Type B pancreatic cell (in vitro differentiated cells): ENCODE measurements around the gene ZNF816. TPM values are rescaled to one million over a fixed set of nuclear protein-coding genes. Genes with fewer than 3 reads are reported as not detected.
"Not testable (repeated sequence)": the region's sequence is repeated elsewhere in the genome, so short reads cannot be mapped to it uniquely, and the experiment has no call there.

Source experiments
- DNase-seq: peaks from one replicate; pipeline ENCODE4 v3.0.0; 2021; ENCODE audit warnings: mixed read lengths; ENCODE audit not compliant: unreplicated experiment; ENCODE audit errors: extremely low spot score
- H3K27ac Mint-ChIP-seq: 2 replicates; pipeline ENCODE4 v1.8.0; 2021; ENCODE audit warnings: mild to moderate bottlenecking, mixed read lengths
- H3K27me3 Mint-ChIP-seq: 2 replicates; pipeline ENCODE4 v1.8.0; 2021; ENCODE audit warnings: mixed read lengths
- H3K36me3 Mint-ChIP-seq: 2 replicates; pipeline ENCODE4 v1.8.0; 2021; ENCODE audit warnings: mixed read lengths
- H3K4me1 Mint-ChIP-seq: one replicate; pipeline ENCODE4 v1.8.0; 2021; ENCODE audit warnings: mixed read lengths; ENCODE audit not compliant: unreplicated experiment
- H3K4me3 Mint-ChIP-seq: 2 replicates; pipeline ENCODE4 v1.8.0; 2021; ENCODE audit warnings: mild to moderate bottlenecking, mixed read lengths
- H3K9me3 Mint-ChIP-seq: 2 replicates; pipeline ENCODE4 v1.8.0; 2021; ENCODE audit warnings: mixed read lengths
- total RNA-seq: library from RNA; stranded (reverse); gene quantifications from 2 replicates; pipeline ENCODE4 v1.2.1, GENCODE V29; 2021; ENCODE audit warnings: low replicate concordance
- TF ChIP-seq, protein P1 (sequence below): fragments of 200-600 bp; sonication (generic); conservative IDR thresholded peaks from 2 replicates; pipeline ENCODE4 v1.5.0; 2021; ENCODE audit warnings: antibody characterized with exemption, mild to moderate bottlenecking

The ZNF816 gene
- total RNA-seq, 1 donor from 2014 or later = 17.2 TPM

DNA sequence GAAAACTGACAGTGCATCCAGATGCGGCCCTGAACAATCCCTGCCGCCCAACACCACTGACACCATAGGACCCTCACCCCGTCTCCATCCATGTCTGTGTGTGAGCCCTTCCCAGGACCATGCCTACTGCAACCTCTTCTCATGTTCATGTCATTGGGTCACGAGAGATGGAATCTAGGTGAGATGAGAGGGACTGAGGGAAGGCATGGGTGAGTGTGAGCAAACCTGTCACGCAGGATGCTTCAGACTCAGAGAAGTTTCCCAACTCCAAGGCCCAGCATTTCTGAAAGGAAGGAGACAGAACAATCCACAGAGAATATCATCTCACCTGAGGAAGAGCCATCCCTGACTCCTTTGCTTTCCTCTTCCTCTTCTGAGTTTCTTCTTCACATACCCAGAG is 45.1 kb downstream of the ZNF816 start:
- Mint-ChIP-seq H3K27me3 (no peaks in the 10 kb centered on the region), H3K9me3 (no peaks in the 10 kb centered on the region), H3K27ac (no peak overlapping the region), H3K4me3 (no peak overlapping the region), H3K4me1 (peaks cover 15% of the 10 kb centered on the region), H3K36me3 (peaks cover 25% of the 10 kb centered on the region)
- DNase-seq = no peak
- TF ChIP-seq, protein P1, sequence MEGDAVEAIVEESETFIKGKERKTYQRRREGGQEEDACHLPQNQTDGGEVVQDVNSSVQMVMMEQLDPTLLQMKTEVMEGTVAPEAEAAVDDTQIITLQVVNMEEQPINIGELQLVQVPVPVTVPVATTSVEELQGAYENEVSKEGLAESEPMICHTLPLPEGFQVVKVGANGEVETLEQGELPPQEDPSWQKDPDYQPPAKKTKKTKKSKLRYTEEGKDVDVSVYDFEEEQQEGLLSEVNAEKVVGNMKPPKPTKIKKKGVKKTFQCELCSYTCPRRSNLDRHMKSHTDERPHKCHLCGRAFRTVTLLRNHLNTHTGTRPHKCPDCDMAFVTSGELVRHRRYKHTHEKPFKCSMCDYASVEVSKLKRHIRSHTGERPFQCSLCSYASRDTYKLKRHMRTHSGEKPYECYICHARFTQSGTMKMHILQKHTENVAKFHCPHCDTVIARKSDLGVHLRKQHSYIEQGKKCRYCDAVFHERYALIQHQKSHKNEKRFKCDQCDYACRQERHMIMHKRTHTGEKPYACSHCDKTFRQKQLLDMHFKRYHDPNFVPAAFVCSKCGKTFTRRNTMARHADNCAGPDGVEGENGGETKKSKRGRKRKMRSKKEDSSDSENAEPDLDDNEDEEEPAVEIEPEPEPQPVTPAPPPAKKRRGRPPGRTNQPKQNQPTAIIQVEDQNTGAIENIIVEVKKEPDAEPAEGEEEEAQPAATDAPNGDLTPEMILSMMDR = no peak

DNA sequence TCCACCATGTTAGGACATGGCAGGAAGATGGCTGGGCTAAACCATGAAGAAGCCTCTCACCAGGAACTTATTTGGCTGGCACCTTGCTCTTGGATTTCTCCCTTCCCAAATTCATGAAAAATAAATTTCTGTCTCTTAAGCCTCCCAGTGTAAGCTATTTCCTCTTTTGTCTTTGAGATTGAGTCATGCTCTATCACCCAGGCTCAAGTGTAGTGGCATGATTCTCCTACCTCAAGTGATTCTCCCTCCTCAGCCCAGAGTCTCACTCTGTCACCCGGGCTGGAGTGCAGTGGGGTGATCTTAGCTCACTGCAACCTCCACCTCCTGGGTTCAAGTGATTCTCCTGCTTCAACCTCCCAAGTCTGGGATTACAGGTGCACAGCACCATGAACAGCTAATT is 52.0 kb downstream of the ZNF816 start:
- Mint-ChIP-seq H3K36me3 (peaks cover 43% of the 10 kb centered on the region), H3K27me3 (no peaks in the 10 kb centered on the region), H3K4me1 (no peaks in the 10 kb centered on the region), H3K27ac (no peak overlapping the region), H3K9me3 (peaks cover 14% of the 10 kb centered on the region), H3K4me3 (no peak overlapping the region)
- DNase-seq = no peak
- TF ChIP-seq, protein P1 = no peak

DNA sequence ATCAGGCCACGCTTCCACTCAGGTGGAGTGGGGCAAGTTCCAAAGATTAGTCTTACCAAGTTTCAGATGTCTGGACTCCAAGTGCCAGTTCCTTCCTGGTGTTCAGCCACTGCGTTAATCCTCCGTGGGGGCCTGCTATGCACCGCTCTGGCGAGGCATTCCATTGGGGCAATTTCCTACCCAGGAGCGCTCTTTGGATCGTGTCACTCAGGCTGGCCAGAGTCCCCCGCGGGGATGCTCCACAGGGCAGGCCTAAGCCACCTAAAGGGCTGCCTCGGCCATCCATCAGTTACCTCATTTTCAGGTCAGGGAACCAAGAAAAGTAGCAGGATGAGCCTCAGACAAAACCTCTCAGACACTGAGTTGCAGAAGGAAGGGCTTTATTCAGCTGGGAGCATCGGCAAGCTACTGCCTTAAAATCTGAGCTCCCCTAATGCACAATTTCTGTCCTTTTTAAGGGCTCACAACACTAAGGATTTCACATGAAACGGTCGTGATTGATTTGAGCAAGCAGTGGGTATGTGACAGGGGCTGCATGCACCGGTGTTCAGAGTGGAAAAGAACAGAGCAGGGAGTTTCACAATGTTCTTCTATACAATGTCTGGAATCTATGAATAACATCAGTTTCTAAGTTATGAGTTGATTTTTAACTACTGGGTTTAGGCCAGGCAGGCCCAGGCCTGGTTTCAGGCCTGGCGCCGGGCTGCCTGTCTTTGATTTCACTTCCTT is 58.5 kb downstream of the ZNF816 start:
- DNase-seq, H3K4me1 Mint-ChIP-seq, H3K27me3 Mint-ChIP-seq, H3K27ac Mint-ChIP-seq, H3K4me3 Mint-ChIP-seq: not testable (repeated sequence)
- H3K9me3 Mint-ChIP-seq = peaks cover 14% of the 10 kb centered on the region
- peaks cover 27% of the 10 kb centered on the region for H3K36me3 Mint-ChIP-seq

DNA sequence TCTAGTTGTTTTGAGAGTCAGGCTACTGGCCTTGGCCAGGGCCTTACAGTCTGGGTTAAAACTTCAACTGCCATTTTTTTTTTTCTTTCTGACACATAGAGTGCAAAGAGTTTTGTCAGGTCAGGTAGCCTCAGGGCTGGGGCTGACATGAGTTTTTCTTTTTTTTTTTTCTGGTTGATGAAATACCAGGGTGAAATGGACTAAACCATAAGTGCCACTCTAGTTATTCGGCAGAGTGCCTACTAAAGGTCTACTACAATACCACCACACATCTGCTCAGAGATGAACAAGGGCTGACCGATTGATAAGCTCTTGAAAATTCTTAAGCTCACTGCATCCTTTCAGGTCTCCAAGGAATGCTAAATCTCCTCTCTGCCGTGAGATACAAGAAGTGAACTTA is 60.8 kb downstream of the ZNF816 start:
- no peak overlapping the region for H3K4me3 Mint-ChIP-seq
- peaks cover 18% of the 10 kb centered on the region for H3K9me3 Mint-ChIP-seq
- no peak for DNase-seq
- peaks cover 12% of the 10 kb centered on the region for H3K36me3 Mint-ChIP-seq
- H3K4me1 Mint-ChIP-seq = peaks cover 19% of the 10 kb centered on the region
- no peaks in the 10 kb centered on the region for H3K27me3 Mint-ChIP-seq
- H3K27ac Mint-ChIP-seq = no peak overlapping the region
- TF ChIP-seq, protein P1 = no peak

Other genes with a start within 250 kb of the ZNF816 start
- gene ZNF611, start 227.8 kb downstream of the ZNF816 start, total RNA-seq = 24.7 and 27.3 TPM in 2 replicates
- 12.5 and 28.8 TPM in 2 replicates for gene ZNF600, start 176.1 kb downstream of the ZNF816 start, total RNA-seq
- 23.0 and 40.0 TPM in 2 replicates for gene ZNF28, start 141.2 kb downstream of the ZNF816 start, total RNA-seq
- gene ZNF468, start 105.3 kb downstream of the ZNF816 start, total RNA-seq = 32.4 and 45.1 TPM in 2 replicates
- 30.4 and 33.5 TPM in 2 replicates for gene ZNF320, start 65.2 kb downstream of the ZNF816 start, total RNA-seq
- 8.9 and 12.5 TPM in 2 replicates for gene ZNF888, start 39.5 kb downstream of the ZNF816 start, total RNA-seq
- gene ERVV-1, start 51.0 kb upstream of the ZNF816 start, total RNA-seq = 0.17 and 0.50 TPM in 2 replicates
- 0.53 and 2.2 TPM in 2 replicates for gene ERVV-2, start 81.9 kb upstream of the ZNF816 start, total RNA-seq
- gene ZNF160, start 140.5 kb upstream of the ZNF816 start, total RNA-seq = 30.7 and 35.9 TPM in 2 replicates
- 15.5 and 15.6 TPM in 2 replicates for gene ZNF415, start 170.0 kb upstream of the ZNF816 start, total RNA-seq
- 14.6 and 15.8 TPM in 2 replicates for gene ZNF347, start 196.2 kb upstream of the ZNF816 start, total RNA-seq
- gene ZNF665, start 230.5 kb upstream of the ZNF816 start, total RNA-seq = 5.0 and 7.2 TPM in 2 replicates